ENCODE measurements around the gene ADAMTS7. TPM values are rescaled to one million over a fixed set of nuclear protein-coding genes. Genes with fewer than 3 reads are reported as not detected.
"Not testable (repeated sequence)": the region's sequence is repeated elsewhere in the genome, so short reads cannot be mapped to it uniquely, and the experiment has no call there.

Gene ADAMTS7
- total RNA-seq, 2 donors from 2014 or later = not detected

DNA sequence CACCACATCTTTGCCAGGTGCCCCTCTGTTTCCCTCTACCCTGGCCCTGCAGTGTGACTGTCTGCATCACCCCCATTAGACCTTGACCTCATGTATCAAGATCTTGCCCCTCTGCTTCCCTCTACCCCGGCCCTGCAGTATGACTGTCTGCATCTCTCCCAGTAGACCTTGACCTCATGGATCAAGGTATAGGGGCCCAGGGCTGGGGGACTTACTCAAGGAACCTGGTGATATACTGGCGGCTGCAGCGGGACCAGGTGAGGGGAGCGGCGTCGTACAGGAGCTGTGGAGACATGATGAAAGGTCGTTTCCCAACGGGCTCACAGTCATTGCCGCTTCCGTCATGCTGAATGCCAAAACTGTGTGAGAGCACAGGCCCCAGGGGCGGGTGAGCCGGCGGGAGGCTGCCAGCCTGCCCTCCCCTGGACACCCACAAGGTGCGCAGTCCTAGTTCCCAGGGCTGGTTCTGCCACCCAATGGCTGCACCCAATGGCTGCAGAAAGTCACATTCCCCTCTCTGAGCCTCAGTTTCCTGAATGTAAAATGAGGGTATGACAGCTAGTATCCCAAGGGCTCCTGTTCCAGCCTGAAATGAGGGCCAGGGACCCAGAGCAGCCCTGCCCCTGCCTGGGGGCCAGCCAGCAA lies 23.1 kb downstream of the ADAMTS7 start:
- H3K4me3 Mint-ChIP-seq = no peak overlapping the region
- no peak overlapping the region for H3K27ac Mint-ChIP-seq
- no peak for ATAC-seq
- H3K4me1 Mint-ChIP-seq = peaks cover 9% of the 10 kb centered on the region
- H3K9me3 ChIP-seq (ENCODE audit: control insufficient read depth, low read length, poor library complexity, severe bottlenecking) = no peaks in the 10 kb centered on the region
- DNase-seq = no peak
- no peaks in the 10 kb centered on the region for H3K36me3 Mint-ChIP-seq (ENCODE audit: low read depth)
- peaks cover 8% of the 10 kb centered on the region for H3K27me3 Mint-ChIP-seq

DNA sequence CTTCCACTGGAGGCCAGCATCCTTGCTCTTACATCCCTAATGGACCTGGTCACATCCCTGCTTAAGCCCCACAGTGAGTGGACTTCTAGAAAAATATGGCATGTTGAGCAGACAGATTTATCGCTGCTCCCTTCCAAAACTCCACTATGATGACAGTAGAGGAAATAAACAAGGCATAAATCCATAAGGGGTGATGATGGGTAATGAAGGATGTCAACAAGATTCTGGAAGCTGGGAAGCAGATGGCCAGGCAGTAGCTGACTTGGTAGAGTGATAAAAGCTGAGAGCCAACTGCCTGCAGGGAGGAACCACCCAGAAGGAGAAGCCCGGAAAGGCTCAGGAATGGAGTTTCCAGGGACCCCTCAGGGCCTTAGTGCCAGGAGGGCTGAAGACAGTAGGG lies 28.9 kb downstream of the ADAMTS7 start:
- not testable (repeated sequence) for DNase-seq; H3K9me3 ChIP-seq (ENCODE audit: control insufficient read depth, low read length, poor library complexity, severe bottlenecking); H3K27ac Mint-ChIP-seq; H3K36me3 Mint-ChIP-seq (ENCODE audit: low read depth); H3K4me1 Mint-ChIP-seq; H3K4me3 Mint-ChIP-seq; ATAC-seq
- H3K27me3 Mint-ChIP-seq = peaks cover 15% of the 10 kb centered on the region

DNA sequence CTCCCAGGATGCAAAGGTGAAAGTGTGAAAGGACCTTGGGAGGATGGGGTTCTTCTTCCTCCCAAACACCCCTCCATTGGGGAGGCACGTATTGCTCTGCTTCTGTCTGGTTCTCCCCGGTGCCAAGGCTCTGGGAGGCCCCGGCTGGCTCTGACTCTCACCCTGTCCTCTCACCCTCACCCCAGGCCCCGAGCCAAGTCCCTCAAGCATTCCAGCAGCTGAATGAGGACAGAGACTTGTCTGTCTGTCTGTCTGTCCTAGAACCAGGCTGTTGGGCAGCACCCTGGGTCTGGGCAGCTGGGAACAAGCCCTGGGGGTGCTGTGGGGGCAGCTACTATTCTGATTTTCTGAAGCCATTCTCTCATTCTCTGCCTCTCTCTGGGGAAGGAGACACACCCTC lies 29.9 kb downstream of the ADAMTS7 start:
- not testable (repeated sequence) for H3K27ac Mint-ChIP-seq; H3K4me3 Mint-ChIP-seq; DNase-seq; H3K36me3 Mint-ChIP-seq (ENCODE audit: low read depth); ATAC-seq; H3K4me1 Mint-ChIP-seq; H3K9me3 ChIP-seq (ENCODE audit: control insufficient read depth, low read length, poor library complexity, severe bottlenecking)
- H3K27me3 Mint-ChIP-seq = peaks cover 15% of the 10 kb centered on the region

DNA sequence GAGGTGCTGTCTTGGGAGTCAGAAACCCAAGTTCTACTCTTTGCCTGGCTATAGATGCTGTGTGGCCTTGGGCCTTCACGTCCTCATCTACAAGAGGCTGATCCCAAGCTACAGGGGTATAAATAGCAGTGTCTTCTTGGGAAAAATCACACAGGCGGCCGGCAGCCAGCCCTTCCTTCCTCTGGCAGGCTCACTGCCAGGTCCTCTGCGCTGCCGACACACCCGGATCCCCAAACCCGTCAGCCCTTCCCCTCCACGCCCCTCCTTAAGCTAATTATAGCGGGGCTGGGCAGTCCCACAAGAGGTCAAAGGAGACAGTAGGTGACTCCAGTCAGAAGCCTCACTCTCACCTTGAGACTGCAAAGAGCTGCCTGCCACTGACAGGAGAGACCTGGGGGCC lies 31.3 kb downstream of the ADAMTS7 start:
- peaks cover 20% of the 10 kb centered on the region for H3K27me3 Mint-ChIP-seq
- not testable (repeated sequence) for H3K9me3 ChIP-seq (ENCODE audit: control insufficient read depth, low read length, poor library complexity, severe bottlenecking); H3K27ac Mint-ChIP-seq; ATAC-seq; H3K4me3 Mint-ChIP-seq; H3K4me1 Mint-ChIP-seq; H3K36me3 Mint-ChIP-seq (ENCODE audit: low read depth); DNase-seq

DNA sequence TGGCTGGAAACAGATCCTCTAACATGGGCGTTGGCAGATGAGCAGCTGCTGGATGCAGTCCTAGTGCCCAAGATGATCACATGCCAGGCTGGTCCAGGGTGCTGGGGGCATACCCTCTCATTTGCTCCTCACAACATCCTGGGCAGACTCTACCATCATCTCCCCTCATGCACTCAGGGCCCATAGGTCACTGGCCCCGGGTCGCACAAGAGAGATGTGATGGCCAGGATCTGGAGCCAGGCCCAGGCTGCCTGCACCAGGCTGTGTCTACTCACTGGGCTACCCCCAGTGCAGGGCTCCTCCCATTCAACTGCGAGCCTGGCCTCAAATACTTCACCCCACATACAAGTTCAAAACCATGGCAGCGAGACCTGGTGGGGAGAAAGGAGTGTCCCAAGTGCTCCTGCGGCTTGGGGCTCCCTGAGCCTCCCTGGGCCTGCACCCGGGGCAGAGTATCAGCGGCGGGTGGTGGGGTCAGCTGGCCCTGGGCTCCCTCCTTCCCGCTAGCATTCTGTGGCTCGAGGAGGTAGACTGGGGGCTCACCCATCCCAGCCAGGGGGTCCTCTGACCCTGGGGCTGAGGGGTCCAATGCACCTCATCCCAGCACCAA lies 32.0 kb downstream of the ADAMTS7 start:
- not testable (repeated sequence) for H3K4me1 Mint-ChIP-seq; H3K36me3 Mint-ChIP-seq (ENCODE audit: low read depth); H3K9me3 ChIP-seq (ENCODE audit: control insufficient read depth, low read length, poor library complexity, severe bottlenecking); DNase-seq; H3K4me3 Mint-ChIP-seq; ATAC-seq; H3K27ac Mint-ChIP-seq
- H3K27me3 Mint-ChIP-seq = peaks cover 20% of the 10 kb centered on the region

DNA sequence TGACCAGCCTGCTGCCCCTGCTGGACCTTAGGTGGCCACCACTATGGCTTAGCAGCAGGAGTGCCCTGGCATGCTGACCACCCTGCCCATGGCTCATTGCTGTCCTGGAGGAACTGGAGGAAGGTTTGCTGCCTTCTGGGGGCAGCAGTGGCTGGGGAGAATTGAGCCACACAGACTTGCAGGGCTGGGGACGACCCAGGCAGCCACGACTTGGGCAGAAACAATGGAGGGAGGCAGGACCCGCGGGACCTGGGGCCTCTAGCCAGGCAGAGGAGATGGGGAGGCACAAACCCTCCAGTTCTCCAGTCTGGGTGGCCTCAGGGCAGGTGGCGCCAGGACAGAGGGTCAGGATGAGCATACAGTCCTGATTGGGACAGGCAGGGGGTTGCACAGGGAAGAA lies 32.8 kb downstream of the ADAMTS7 start:
- no peaks in the 10 kb centered on the region for H3K9me3 ChIP-seq (ENCODE audit: control insufficient read depth, low read length, poor library complexity, severe bottlenecking)
- no peak overlapping the region for H3K27ac Mint-ChIP-seq

DNA sequence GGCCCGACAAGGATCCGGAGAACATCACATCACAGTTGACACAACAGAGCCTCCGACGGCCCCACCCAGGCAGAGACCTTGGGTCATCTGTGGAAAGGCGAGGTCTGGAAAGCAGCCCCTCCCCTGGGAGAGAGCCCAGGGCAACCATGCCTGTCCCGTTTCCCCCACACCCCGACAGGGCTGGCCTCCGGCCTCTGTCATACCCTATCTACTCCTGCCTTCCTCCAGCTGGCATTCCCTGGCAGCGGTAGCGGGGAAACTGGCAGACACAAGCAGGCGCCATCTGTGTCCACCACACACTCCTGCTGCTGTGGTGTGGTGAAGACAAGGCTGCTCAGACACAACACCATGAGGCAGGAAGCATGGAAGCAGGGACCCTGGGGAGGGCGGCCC lies 33.3 kb downstream of the ADAMTS7 start:
- not testable (repeated sequence) for DNase-seq; H3K4me1 Mint-ChIP-seq; H3K36me3 Mint-ChIP-seq (ENCODE audit: low read depth); H3K4me3 Mint-ChIP-seq; ATAC-seq; H3K27ac Mint-ChIP-seq; H3K9me3 ChIP-seq (ENCODE audit: control insufficient read depth, low read length, poor library complexity, severe bottlenecking)
- H3K27me3 Mint-ChIP-seq = peaks cover 20% of the 10 kb centered on the region

More for the DNA sequence above, 32.8 kb downstream of the ADAMTS7 start:
- Mint-ChIP-seq H3K27me3 (peaks cover 20% of the 10 kb centered on the region), H3K36me3 (ENCODE audit: low read depth) (no peaks in the 10 kb centered on the region), H3K4me1 (no peaks in the 10 kb centered on the region), H3K4me3 (no peak overlapping the region)
- no peak for ATAC-seq
- DNase-seq = no peak

DNA sequence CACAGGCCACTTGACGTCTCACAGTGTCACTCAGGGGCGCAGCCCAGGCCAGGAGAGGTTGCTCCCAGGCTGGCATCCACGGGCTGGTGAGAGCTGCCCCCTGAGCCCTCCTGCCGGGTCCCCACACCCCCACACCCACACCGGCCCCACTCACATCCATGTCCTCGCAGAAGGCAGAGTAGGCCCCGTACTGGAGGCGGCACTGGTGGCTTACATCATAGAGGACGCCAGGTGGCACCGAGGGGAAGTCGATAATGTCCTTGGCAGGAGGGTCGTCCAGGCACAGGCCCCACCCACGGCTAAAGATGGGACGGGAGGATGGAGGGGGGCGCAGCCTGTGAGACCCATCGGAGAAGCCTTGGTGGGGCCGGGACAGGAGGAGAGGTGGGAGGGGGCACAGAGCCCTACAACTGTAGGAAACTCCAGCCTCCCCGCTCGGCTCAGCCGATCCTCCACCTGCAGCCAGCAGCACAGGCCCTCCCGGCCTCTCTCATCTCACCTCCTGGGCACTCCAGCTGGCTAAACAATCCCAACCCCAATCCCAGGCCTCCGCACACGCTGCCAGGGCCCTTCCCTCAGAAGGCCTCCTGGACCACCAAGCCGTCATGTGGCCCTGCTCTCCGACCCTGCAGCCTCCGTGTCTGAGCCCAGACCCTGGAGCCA lies 33.8 kb downstream of the ADAMTS7 start:
- H3K27me3 Mint-ChIP-seq = peaks cover 20% of the 10 kb centered on the region
- not testable (repeated sequence) for ATAC-seq; H3K36me3 Mint-ChIP-seq (ENCODE audit: low read depth)

DNA sequence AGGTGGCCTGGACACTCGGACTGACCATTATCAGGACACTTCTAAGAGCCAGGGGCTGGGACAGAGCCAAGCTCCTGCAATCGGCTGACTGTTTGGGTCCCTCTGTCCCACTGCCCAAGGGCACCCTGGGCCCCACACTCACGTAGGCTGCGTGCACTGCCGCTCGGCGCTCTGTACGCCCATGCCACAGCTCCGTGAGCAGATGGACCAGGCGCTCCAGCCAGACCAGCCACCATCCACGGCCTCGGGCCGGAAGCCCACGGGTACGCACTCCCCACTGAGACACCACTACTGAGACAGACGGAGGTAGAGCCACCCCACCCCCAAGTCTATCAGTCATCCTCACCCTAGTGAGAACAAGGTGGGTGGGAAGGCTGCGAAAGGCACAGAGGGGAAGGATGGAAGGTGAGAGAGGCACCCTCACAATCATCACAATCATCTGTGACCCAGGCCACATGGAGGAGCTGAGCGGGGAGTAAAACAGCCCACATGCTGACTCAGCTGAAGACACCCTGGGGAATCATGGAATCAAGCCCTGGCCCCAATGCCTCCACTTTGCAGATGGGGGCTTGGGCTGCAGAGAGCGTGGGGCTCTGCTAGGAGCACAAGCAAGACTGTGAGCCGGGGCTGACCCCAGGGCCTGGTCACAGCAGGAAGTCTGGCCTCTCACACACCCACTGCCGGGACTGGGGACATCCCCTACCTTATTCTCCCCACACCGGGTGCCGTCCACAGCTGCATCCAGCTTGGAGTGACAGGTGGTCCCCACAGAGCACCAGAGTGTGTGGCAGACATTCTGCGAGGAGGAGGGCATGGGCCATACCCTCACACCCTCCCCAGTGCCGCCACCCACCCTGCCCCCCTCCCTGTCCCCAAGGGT lies 35.0 kb downstream of the ADAMTS7 start:
- H3K27me3 Mint-ChIP-seq = peaks cover 14% of the 10 kb centered on the region
- not testable (repeated sequence) for H3K9me3 ChIP-seq (ENCODE audit: control insufficient read depth, low read length, poor library complexity, severe bottlenecking); H3K4me1 Mint-ChIP-seq; DNase-seq; H3K4me3 Mint-ChIP-seq; H3K27ac Mint-ChIP-seq; H3K36me3 Mint-ChIP-seq (ENCODE audit: low read depth); ATAC-seq

More for the DNA sequence above, 33.8 kb downstream of the ADAMTS7 start:
- not testable (repeated sequence) for H3K27ac Mint-ChIP-seq; H3K4me1 Mint-ChIP-seq; H3K9me3 ChIP-seq (ENCODE audit: control insufficient read depth, low read length, poor library complexity, severe bottlenecking); H3K4me3 Mint-ChIP-seq; DNase-seq

DNA sequence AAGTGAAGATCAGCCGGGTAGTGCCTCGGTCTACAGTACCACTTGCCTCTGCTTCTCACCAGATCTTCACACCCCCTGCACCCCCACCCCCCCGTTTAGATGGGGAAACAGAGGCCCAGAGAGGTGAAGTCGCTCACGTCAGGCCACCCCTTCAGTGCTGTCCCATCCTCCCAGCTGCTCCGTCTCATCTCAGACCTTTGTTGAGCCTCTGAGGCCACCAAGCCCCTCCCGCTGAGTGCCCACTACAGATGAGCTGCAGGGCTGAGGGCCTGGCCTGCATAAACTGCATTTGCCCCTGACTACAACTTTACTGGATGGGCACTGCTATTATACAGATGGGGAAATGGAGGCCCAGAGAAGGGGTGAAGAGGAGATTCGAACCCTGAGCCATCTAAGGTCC lies 35.8 kb downstream of the ADAMTS7 start:
- Mint-ChIP-seq H3K27ac (no peak overlapping the region), H3K27me3 (peaks cover 12% of the 10 kb centered on the region), H3K4me3 (no peak overlapping the region), H3K36me3 (ENCODE audit: low read depth) (no peaks in the 10 kb centered on the region), H3K4me1 (no peaks in the 10 kb centered on the region)
- DNase-seq (no peak), ATAC-seq (no peak)
- no peaks in the 10 kb centered on the region for H3K9me3 ChIP-seq (ENCODE audit: control insufficient read depth, low read length, poor library complexity, severe bottlenecking)

DNA sequence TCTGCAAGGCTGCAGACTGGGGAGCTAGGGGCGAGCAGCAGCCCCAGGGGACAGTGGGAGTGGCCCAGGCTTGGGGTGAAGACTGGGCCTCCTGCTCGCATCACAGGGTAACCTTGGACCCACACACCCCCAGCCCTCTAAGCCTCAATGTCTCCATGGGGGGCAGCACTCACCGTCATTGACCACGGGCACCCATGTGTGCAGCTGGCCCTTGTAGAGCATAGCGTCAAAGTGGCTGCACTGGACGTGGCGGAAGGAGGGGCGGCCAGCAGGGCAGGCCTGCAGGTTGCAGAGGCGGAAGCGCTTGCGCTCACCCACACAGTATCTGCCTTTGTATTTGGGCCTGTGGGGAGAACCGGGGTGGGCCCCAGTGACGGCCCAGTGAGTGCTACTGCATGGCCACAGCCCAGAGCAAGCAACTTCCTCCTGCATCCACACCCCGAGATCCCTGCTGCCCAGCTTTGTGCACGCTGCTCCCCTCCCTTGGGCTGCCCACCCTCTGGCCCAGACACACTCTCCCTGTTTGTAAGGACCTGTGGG lies 36.7 kb downstream of the ADAMTS7 start:
- H3K4me3 Mint-ChIP-seq; H3K36me3 Mint-ChIP-seq (ENCODE audit: low read depth); DNase-seq; H3K4me1 Mint-ChIP-seq; ATAC-seq; H3K27ac Mint-ChIP-seq; H3K9me3 ChIP-seq (ENCODE audit: control insufficient read depth, low read length, poor library complexity, severe bottlenecking): not testable (repeated sequence)
- peaks cover 12% of the 10 kb centered on the region for H3K27me3 Mint-ChIP-seq

DNA sequence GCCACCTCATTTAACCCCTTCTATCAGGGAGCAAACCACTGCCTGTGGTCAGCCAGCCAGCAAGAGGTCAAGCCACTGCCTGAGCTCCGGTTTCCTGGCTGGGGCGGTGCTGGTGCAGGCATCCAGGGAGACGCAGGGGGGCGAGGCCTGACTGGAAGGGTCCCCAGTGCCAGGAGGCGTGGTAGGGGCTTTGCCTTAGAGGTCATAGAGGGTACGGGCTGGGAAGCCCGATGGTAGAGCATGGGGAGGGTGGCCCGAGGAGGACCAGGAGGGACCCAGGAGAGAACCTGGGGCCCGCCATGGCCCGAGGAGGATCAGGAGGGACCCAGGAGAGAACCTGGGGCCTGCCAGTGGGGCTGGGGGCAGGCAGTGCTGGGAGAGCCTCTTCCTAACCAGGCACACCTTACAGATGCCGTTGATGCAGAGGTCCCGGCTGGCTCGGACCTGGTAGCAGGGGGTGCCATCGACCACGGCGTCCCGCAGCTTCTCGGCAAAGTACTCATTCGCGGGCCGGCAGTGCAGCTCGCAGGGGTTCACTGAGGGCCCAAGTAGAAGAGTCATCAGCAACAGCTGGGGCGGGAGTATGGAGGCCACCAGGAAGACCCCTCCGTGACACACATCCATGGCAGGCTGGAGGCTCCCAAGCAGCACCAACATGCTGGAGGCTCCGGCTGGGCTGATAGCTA lies 37.4 kb downstream of the ADAMTS7 start:
- H3K27ac Mint-ChIP-seq; H3K9me3 ChIP-seq (ENCODE audit: control insufficient read depth, low read length, poor library complexity, severe bottlenecking); DNase-seq; H3K4me3 Mint-ChIP-seq; H3K4me1 Mint-ChIP-seq; ATAC-seq; H3K36me3 Mint-ChIP-seq (ENCODE audit: low read depth): not testable (repeated sequence)
- peaks cover 12% of the 10 kb centered on the region for H3K27me3 Mint-ChIP-seq
